Activated naive CD8-positive, alpha-beta T cell treated with anti-CD3 and anti-CD28 coated beads, Interleukin-2, amount 50 U/mL, for 24 hours (primary cell): Measurements from ENCODE around the gene BCAR1.
"Not testable (repeated sequence)": the region's sequence is repeated elsewhere in the genome, so short reads cannot be mapped to it uniquely, and the experiment has no call there.

Source experiments
- ATAC-seq: fragments of 150-1000 bp; cut with Tn5 transposase; one replicate; pipeline ENCODE4 v1.10.0; 2021
- DNase-seq: peaks from one replicate; pipeline ENCODE4 v3.0.0; 2021
- H3K27ac Mint-ChIP-seq: one replicate; pipeline ENCODE4 v1.8.0; 2021; ENCODE audit warnings: mild to moderate bottlenecking, mixed read lengths
- H3K27me3 Mint-ChIP-seq: one replicate; pipeline ENCODE4 v1.8.0; 2021; ENCODE audit warnings: mixed read lengths
- H3K36me3 Mint-ChIP-seq: one replicate; pipeline ENCODE4 v1.8.0; 2021; ENCODE audit warnings: low read depth, mixed read lengths
- H3K4me1 Mint-ChIP-seq: one replicate; pipeline ENCODE4 v1.8.0; 2021; ENCODE audit warnings: mixed read lengths
- H3K4me3 Mint-ChIP-seq: one replicate; pipeline ENCODE4 v1.8.0; 2021; ENCODE audit warnings: mild to moderate bottlenecking, moderate library complexity, mixed read lengths
- H3K9me3 Mint-ChIP-seq: one replicate; pipeline ENCODE4 v1.8.0; 2021; ENCODE audit warnings: mixed read lengths

BCAR1 gene

DNA sequence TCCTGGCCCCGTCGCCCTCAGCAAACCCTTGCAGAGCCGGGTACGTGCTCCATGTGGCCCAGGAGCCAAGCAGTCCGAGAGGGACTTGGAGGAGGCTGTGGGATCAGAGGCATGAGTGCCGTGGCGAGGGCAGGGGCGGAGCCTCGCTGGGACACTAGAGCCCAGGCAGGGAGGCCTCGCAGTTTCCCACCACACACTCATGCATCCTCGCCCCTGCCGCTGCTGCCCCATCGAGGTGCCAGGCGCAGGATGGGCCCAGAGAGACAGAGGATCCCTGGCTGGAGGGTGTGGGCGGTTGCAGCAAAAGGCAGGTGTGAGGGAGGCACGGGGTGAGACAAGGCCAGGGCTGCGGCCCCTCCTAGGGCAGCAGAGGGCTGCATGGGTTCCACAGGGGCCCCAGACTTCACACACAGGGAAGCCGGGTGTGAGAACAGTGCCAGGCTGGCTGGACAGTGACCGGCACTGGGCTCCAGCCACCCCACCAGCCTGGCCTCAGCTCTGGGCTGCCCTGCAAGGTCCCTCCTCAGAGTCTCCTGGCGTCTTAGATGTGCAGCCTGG is 7.7 kb downstream of the BCAR1 start:
- ATAC-seq = no peak
- Mint-ChIP-seq H3K9me3 (no peaks in the 10 kb centered on the region), H3K27me3 (peaks cover 19% of the 10 kb centered on the region), H3K27ac (no peak overlapping the region), H3K36me3 (no peaks in the 10 kb centered on the region), H3K4me3 (no peak overlapping the region), H3K4me1 (peaks cover 3% of the 10 kb centered on the region)
- DNase-seq = no peak

DNA sequence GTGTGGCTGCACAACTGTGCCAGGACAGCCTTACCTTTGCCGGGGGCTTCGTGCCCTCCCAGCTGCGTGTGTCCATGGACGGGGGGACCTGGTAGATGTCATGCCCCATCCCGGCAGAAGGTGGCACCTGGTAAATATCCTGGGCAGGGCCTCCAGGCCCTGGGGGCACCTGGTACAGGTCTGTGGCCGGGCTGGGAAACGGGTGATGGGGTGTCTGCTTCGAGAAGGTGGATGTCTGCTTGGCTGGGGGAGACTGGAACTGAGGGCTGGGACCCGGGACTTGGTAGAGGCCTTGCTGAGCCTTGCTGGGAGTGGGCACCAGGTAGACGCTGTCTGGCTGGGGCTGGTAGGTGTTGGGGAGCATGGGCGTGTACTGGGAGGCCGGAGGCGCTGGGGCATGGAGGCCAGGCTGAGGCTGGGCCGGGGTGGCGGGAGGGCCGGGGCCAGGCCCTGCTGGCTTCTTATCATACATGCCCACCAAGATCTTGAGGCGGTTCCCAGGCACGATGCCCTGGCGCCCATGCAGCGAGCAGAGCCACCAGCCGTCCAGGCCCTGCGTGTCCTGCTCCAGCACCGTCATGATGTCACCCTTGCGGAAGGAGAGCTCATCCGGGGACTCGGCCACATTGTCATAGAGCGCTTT is 8.9 kb downstream of the BCAR1 start:
- not testable (repeated sequence) for ATAC-seq, H3K4me1 Mint-ChIP-seq, DNase-seq, H3K36me3 Mint-ChIP-seq, H3K9me3 Mint-ChIP-seq, H3K4me3 Mint-ChIP-seq, H3K27ac Mint-ChIP-seq
- peaks cover 10% of the 10 kb centered on the region for H3K27me3 Mint-ChIP-seq

DNA sequence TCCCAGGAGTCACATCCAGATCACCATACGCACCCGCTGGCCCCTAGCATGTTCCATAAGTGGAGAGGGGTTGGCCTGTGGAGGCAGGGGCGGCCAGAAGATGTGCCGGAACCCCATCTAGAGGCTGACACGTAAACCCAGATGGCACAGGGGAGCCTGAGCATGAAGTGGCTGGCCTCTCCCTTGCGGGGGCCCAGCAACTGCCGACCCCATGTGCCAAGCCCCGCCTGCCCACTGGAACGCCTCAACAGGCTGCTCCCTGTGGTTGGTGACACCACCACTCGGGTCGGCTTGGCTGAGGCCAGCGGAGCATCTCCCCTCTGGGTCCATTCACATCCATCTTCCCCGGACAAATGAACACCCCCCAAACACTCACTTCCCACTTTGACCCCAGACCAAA is 9.5 kb downstream of the BCAR1 start:
- no peaks in the 10 kb centered on the region for H3K36me3 Mint-ChIP-seq
- no peak overlapping the region for H3K4me3 Mint-ChIP-seq
- H3K4me1 Mint-ChIP-seq = peaks cover 3% of the 10 kb centered on the region
- H3K27me3 Mint-ChIP-seq = peaks cover 9% of the 10 kb centered on the region
- H3K27ac Mint-ChIP-seq = no peak overlapping the region
- DNase-seq (no peak), ATAC-seq (no peak)
- no peaks in the 10 kb centered on the region for H3K9me3 Mint-ChIP-seq

DNA sequence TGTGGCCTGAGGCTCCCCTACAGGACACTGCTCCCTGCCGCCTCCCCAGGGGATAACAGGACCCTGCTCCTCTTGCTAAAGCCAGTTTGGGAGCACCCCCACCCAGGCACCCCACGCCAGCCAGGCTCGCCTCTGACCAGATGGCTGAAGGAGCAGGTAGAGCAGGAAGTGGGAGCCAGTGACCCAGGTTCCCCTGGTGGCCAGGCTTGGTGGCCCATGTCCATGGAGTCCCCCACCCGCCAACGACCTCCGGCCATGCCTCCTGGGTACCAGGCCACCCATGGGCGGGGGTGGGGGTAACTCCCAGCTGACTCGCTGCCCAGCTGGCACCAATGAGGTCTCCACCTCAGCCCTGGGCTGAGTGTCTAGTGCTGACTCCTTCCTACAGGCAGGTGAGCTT is 10.0 kb downstream of the BCAR1 start:
- no peak overlapping the region for H3K27ac Mint-ChIP-seq
- no peak overlapping the region for H3K4me3 Mint-ChIP-seq

DNA sequence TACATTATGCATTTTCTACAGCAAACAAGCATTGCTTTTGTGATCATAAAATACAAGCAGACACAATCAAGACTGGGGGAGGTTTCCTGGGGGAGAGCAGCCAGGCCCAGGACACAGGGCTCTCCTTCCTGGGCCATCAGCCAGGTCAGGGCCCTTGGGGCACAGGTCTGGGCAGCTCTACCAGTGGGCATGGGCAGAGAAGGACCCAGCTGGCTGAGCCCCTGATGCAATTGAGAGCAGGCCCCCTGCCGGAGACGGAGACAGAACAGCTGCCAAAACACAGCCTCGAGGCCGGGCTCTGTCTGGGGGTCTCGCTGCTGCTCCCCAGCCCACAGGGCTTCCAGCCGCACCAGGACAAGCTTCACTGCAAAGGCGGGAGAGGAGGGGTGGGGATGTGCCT is 10.8 kb downstream of the BCAR1 start:
- DNase-seq, H3K9me3 Mint-ChIP-seq, H3K4me3 Mint-ChIP-seq, H3K36me3 Mint-ChIP-seq, H3K27me3 Mint-ChIP-seq, ATAC-seq, H3K27ac Mint-ChIP-seq, H3K4me1 Mint-ChIP-seq: not testable (repeated sequence)

More for the DNA sequence above, 10.0 kb downstream of the BCAR1 start:
- DNase-seq (no peak), ATAC-seq (no peak)
- Mint-ChIP-seq H3K27me3 (peaks cover 4% of the 10 kb centered on the region), H3K9me3 (no peaks in the 10 kb centered on the region), H3K36me3 (no peaks in the 10 kb centered on the region), H3K4me1 (peaks cover 3% of the 10 kb centered on the region)

DNA sequence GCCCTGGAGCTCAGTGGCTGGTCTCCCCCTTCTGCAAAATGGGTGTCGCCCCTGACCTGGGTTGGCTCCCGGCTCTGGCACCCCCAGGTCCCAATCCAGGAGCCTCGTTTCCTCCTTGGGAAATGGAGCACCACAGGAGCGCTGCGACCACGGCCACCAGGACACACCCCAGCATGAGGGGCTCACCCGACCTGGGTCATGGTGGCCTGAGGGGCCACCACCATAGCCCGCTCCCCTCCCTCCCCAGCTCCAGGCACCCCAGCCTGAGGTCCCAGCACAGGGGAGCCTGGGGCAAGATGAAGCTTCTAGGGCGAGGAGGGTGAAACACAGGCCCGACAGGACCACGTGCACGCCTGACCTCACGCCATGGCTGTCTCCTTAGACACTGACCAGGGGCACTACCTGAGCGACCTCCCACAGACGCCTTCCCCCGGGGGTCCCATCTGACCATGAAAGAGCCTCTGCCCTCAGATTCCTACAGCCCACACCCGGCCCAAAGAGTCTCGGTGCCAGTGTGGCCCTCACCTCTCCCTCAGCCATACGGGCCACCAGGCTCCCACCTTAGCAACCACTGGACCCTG is 11.8 kb downstream of the BCAR1 start:
- peaks cover 4% of the 10 kb centered on the region for H3K4me1 Mint-ChIP-seq
- H3K9me3 Mint-ChIP-seq = no peaks in the 10 kb centered on the region
- H3K27ac Mint-ChIP-seq = no peak overlapping the region
- H3K36me3 Mint-ChIP-seq = no peaks in the 10 kb centered on the region
- peaks cover 1% of the 10 kb centered on the region for H3K27me3 Mint-ChIP-seq
- no peak overlapping the region for H3K4me3 Mint-ChIP-seq
- DNase-seq = no peak
- ATAC-seq = no peak

DNA sequence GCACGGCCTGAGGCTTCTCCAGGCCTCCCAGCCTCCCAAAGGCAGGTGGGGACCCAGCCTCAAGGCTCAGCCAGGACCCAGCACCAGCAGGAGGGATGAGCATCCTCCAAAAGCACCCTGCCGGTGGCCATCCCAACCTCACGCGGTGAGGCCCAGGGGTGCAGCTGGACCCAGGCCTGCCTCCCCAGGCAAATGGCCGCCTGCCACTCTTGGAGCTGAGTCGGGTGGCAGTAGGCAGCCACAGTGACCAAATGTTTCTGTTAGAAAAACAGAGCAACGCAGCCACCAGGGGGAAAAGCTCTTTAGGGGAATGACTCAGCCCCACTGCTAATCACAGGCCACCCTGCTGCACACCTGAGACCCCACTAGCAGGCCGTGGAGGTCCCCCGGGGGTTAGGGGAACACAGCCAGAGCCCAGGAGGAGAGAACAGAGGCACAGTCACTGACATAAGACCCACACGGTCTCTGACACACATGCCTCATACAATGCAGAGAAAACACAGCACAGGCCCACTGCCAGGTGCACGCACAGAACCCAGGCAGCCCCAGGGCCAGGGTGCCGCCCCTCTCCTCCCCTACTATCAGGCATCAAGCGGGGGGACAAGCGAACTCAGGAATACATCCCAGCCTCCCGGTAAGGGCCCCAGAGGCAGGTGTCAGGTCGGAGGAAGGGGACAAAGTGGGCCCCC is 12.4 kb downstream of the BCAR1 start:
- H3K9me3 Mint-ChIP-seq = no peaks in the 10 kb centered on the region
- no peaks in the 10 kb centered on the region for H3K36me3 Mint-ChIP-seq
- ATAC-seq (no peak), DNase-seq (no peak)
- H3K4me3 Mint-ChIP-seq = no peak overlapping the region
- peaks cover 6% of the 10 kb centered on the region for H3K4me1 Mint-ChIP-seq
- no peak overlapping the region for H3K27ac Mint-ChIP-seq
- H3K27me3 Mint-ChIP-seq = peaks cover 2% of the 10 kb centered on the region

DNA sequence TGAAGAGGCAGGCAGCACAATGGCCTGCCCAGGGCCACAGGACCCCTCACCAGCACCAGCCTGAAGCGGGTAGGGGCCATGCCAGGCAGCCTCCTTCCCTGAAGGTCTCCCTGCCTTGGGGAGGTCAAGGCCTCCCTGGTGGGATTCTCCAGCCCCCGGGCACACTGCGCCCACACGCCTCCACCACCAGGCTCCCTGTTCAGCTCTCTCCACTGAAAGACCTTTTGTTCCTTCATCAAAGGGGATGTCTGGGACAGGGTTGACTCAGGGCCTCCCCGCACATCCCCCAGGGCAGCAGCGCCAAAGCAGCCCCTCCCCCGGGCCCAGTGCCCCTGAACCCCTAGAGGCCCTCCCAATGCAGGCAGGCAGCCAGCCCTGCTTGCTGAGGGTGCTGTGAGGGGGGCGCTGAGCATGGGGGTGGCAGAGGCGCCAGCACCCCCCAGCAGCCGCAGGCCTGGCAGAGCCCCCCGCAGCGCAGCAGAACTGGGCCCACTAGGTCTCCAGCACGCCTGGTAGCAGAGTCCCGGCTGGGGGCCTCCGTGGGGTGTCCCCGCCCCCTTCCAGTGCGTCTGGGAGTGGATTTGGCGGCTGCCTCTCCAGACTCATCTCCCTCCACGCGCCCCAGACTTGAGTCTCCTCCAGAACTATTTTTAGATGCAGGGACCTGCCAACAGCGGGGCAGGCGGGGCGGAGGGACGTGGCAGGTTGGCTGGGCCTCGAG is 13.1 kb downstream of the BCAR1 start:
- ATAC-seq = no peak
- no peak for DNase-seq
- no peak overlapping the region for H3K27ac Mint-ChIP-seq
- H3K9me3 Mint-ChIP-seq = no peaks in the 10 kb centered on the region
- no peak overlapping the region for H3K4me3 Mint-ChIP-seq
- no peaks in the 10 kb centered on the region for H3K36me3 Mint-ChIP-seq
- peaks cover 9% of the 10 kb centered on the region for H3K4me1 Mint-ChIP-seq
- peaks cover 4% of the 10 kb centered on the region for H3K27me3 Mint-ChIP-seq

DNA sequence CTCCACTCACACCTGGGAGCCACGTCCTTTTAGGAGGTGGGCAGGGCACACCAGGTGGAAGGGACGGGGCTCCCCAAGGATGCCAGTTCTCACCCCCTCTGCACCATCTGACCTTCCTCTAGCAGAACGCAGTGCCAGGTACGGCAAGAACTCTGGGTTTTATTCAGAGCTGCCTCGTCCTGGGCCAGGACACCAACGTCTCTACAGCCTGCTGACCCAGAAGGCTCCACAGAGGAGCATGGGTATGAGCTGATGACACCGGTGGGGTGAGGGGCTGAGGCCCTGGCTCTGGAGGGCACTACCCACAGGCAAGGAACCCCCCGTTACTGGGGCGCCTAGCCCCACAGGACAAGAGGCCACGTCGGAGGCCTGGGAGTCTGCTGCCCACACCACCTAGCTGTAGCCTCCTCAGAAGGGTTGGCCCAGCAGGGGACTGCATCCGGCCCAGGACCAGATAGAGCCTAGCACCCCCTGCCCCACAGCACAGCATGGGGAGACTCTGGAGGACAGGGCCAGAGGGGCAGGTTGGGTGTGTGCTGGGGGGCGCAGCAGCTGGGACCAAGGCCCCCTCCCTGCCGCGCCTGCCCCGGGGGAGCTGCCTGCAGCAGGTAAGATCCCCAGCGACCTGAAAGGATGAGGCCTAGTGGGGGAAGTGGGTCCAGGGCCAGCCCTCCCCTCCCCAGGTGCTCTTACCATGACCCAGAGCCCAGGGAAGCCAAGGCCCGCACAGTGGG is 13.9 kb downstream of the BCAR1 start:
- Mint-ChIP-seq H3K27ac (no peak overlapping the region), H3K27me3 (peaks cover 4% of the 10 kb centered on the region), H3K4me3 (no peak overlapping the region), H3K36me3 (no peaks in the 10 kb centered on the region), H3K4me1 (peaks cover 9% of the 10 kb centered on the region), H3K9me3 (no peaks in the 10 kb centered on the region)
- ATAC-seq (no peak), DNase-seq (no peak)

DNA sequence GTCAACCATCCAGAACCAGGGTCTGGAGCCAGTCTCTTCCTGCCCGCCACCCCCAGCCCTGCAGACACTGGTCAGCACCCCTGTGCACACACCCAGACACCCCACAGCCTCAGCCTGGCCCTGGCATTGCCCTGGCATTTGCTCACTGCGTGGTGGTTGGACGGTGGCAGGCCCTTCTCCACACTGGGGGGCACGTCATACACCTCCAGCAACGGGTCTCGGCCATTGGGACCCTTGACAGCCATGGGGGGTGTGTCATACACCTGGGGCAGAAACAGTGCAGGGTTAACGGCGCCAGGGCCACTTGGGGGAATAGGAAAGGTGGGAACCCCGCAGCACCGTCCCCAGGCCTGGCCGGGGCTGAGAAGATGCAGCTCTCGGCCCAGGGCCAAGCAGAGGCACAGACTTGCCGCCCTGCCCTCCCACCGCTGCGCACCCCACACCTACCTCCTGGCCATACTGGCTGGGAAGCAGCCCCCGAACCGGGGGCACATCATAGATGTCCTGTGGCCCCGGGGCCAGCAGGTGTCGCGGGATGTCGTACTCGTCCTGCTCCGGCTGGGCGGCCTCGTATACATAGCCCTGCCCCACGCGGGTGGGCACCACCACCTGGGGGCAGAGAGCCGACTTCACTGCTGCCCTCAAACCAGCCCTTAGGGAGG is 14.6 kb downstream of the BCAR1 start:
- no peaks in the 10 kb centered on the region for H3K36me3 Mint-ChIP-seq
- peaks cover 4% of the 10 kb centered on the region for H3K27me3 Mint-ChIP-seq
- no peak for DNase-seq
- peaks cover 9% of the 10 kb centered on the region for H3K4me1 Mint-ChIP-seq
- no peak overlapping the region for H3K4me3 Mint-ChIP-seq
- no peak overlapping the region for H3K27ac Mint-ChIP-seq
- no peak for ATAC-seq
- H3K9me3 Mint-ChIP-seq = no peaks in the 10 kb centered on the region

DNA sequence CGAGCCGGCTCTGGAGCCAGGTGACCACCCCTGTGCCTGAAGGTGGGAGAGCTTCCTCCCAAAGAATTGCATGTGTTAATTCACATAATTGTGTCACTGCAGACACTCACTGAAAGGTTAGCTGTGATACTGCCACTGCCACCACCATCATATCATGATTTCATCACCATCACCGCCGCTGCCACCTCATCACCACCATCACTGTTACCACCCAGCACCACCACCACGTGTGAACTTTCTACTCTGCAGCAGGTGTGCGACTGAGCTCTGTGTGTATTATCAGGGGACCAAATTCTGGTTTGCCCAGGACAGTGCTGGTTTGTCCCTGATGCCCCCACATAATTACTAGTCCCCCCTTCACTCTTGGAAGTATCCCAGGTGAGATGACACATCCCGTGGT is 15.2 kb downstream of the BCAR1 start:
- peak overlapping the region; percentile 5 for H3K27ac Mint-ChIP-seq

DNA sequence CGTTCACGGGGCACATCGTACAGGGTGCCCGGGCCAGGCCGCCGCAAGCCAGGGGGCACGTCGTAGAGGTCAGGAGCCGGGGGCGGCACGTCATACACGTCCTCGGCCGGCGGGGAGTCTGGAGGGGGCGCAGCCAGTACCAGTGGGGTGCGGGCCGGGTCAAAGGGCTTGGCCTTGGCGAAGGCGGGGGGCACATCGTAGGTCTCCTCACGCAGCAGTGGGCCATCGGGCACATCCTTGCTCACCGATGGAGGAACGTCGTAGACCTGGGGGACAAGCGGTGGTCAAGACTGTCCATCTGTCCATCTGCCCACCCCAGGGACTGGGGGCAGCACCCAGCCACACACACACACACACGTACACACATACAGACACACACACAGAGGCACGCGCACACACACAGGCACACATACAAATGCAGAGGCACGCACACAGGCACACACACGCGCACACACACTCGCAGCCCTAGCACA is 15.7 kb downstream of the BCAR1 start:
- Mint-ChIP-seq H3K36me3 (no peaks in the 10 kb centered on the region), H3K27ac (no peak overlapping the region), H3K4me3 (no peak overlapping the region), H3K4me1 (peaks cover 9% of the 10 kb centered on the region), H3K27me3 (peaks cover 4% of the 10 kb centered on the region), H3K9me3 (no peaks in the 10 kb centered on the region)
- DNase-seq = no peak
- no peak for ATAC-seq

More for the DNA sequence above, 15.2 kb downstream of the BCAR1 start:
- Mint-ChIP-seq H3K9me3 (no peaks in the 10 kb centered on the region), H3K4me3 (no peak overlapping the region), H3K4me1 (peaks cover 9% of the 10 kb centered on the region), H3K36me3 (no peaks in the 10 kb centered on the region), H3K27me3 (peaks cover 4% of the 10 kb centered on the region)
- DNase-seq = peak; percentile 37
- peak; percentile 50 for ATAC-seq

DNA sequence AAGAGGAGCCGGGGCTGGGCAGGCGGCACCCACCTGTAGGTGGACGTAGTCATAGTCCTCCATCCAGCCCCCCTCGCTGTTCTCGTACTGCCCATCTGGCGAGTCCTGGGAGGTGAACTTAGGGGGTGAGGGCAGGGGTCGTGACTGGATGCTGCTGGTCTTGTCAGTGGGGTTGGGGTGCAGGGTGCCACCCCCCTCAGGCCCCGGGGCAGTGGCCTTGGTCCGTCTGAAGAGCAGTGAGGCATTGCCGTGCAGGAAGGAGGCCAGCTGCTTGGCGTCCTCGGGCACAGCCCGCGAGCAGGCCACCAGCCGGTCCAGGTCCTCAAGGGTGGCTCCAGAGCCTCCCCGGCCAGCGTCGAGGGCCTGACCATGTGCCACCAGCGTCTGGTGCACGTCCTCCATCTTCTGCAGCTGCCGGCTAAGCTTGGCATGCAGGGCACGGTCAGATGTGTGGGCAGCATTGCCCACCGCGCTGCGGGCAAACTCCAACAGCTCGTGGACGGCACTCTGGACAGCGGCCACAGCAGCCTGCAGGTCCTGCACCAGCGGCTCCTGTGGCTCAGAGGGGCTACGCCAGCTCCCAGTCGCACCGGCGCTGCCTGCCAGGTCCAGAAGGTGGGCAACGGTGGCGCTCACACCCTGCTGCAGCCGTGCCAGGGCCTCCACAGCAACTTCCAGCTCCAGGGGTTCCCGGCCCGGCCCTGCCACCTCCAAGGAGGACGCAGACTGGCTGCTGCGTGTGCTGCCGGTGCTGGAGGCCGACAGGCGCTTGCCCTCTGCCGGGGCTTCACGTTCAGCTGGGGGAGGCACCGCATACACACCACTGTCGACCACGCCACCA is 16.3 kb downstream of the BCAR1 start:
- no peak for ATAC-seq
- no peak for DNase-seq
- Mint-ChIP-seq H3K9me3 (no peaks in the 10 kb centered on the region), H3K27me3 (peaks cover 4% of the 10 kb centered on the region), H3K36me3 (no peaks in the 10 kb centered on the region), H3K4me1 (peaks cover 9% of the 10 kb centered on the region), H3K27ac (no peak overlapping the region), H3K4me3 (no peak overlapping the region)
